Fibroblast of villous mesenchyme (primary cell): Measurements from ENCODE around the gene RIPK4. TPM values are rescaled to one million over a fixed set of nuclear protein-coding genes. Genes with fewer than 3 reads are reported as not detected.
A peak's percentile ranks its signal among the peaks of the same experiment; 100 is the strongest.

ENCODE experiments used
- DNase-seq: peaks from one replicate; pipeline ENCODE4 v3.0.0-alpha.2; 2010; ENCODE audit warnings: low read depth
- H3K4me3 ChIP-seq: 2 replicates; pipeline ENCODE4 v1.5.1; 2011; ENCODE audit warnings: low read depth, mild to moderate bottlenecking, low read length
- CTCF ChIP-seq: IDR thresholded peaks from 2 replicates; pipeline ENCODE4 v1.5.1; 2012; ENCODE audit warnings: low read depth, mild to moderate bottlenecking, low read length; ENCODE audit not compliant: insufficient read depth
- total RNA-seq: library from RNA; depleted of rRNA; stranded (reverse); fragments of >200 nt; gene quantifications from 2 replicates; pipeline ENCODE4 v1.2.3, GENCODE V29; 2012

RIPK4 gene
- total RNA-seq, 1 donor = not detected

- no peak for DNase-seq
- no peak for TF ChIP-seq CTCF
- no peak overlapping the region for H3K4me3 ChIP-seq
Measured at GRCh38 chr21:41770901-41771624, 4.2 kb upstream of the RIPK4 start.

- no peak for TF ChIP-seq CTCF
- no peak for DNase-seq
- no peak overlapping the region for H3K4me3 ChIP-seq
Measured at GRCh38 chr21:41769933-41770332, 3.1 kb upstream of the RIPK4 start.

- no peak for DNase-seq
- H3K4me3 ChIP-seq = no peak overlapping the region
- no peak for TF ChIP-seq CTCF
Measured at GRCh38 chr21:41769521-41769920, 2.7 kb upstream of the RIPK4 start.

- no peak for TF ChIP-seq CTCF
- DNase-seq = no peak
- H3K4me3 ChIP-seq = no peak overlapping the region
Measured at GRCh38 chr21:41769111-41769510, 2.3 kb upstream of the RIPK4 start.

- TF ChIP-seq CTCF = peak; percentile 43
- DNase-seq = peak; percentile 39
- peak overlapping the region; percentile 27 for H3K4me3 ChIP-seq
Measured at GRCh38 chr21:41768437-41769042, 1.7 kb upstream of the RIPK4 start.

- TF ChIP-seq CTCF = no peak
- DNase-seq = no peak
- no peak overlapping the region for H3K4me3 ChIP-seq
Measured at GRCh38 chr21:41767606-41768436, 969 bp upstream of the RIPK4 start.
